Karpas-422 (cell line): ENCODE measurements around the gene CCDC92B. TPM values are rescaled to one million over a fixed set of nuclear protein-coding genes. Genes with fewer than 3 reads are reported as not detected.

ENCODE experiments used
- DNase-seq: peaks from one replicate; pipeline ENCODE4 v3.0.0-alpha.2; 2015
- H2AFZ ChIP-seq: fragments of 200-600 bp; sonication (generic); 2 replicates; pipeline ENCODE4 v1.6.1; 2014; ENCODE audit warnings: antibody characterized with exemption, low read length, mixed read lengths
- H3K27ac ChIP-seq: fragments of 200-600 bp; sonication (generic); 2 replicates; pipeline ENCODE4 v1.5.1; 2014; ENCODE audit warnings: mild to moderate bottlenecking, low read length, moderate library complexity
- H3K27me3 ChIP-seq: fragments of 200-600 bp; sonication (generic); 2 replicates; pipeline ENCODE4 v1.6.1; 2014; ENCODE audit warnings: low read length, mixed read lengths
- H3K36me3 ChIP-seq: fragments of 200-600 bp; sonication (generic); 2 replicates; pipeline ENCODE4 v1.6.1; 2014; ENCODE audit warnings: low read length, mixed read lengths; ENCODE audit not compliant: insufficient read depth
- H3K4me1 ChIP-seq: fragments of 200-600 bp; sonication (generic); 2 replicates; pipeline ENCODE4 v1.6.1; 2014; ENCODE audit warnings: mild to moderate bottlenecking, low read length, mixed read lengths
- H3K4me2 ChIP-seq: fragments of 200-600 bp; sonication (generic); 2 replicates; pipeline ENCODE4 v1.6.1; 2014; ENCODE audit warnings: low read length, low read depth, mild to moderate bottlenecking; ENCODE audit not compliant: poor library complexity, severe bottlenecking
- H3K4me3 ChIP-seq: fragments of 200-600 bp; sonication (generic); 2 replicates; pipeline ENCODE4 v1.5.1; 2014; ENCODE audit warnings: mild to moderate bottlenecking, antibody characterized with exemption, low read length, mixed read lengths
- H3K79me2 ChIP-seq: fragments of 200-600 bp; sonication (generic); 2 replicates; pipeline ENCODE4 v1.6.1; 2014; ENCODE audit warnings: mild to moderate bottlenecking, low read length, mixed read lengths
- H3K9ac ChIP-seq: fragments of 200-600 bp; sonication (generic); 2 replicates; pipeline ENCODE4 v1.6.0; 2014; ENCODE audit warnings: low read length
- H3K9me2 ChIP-seq: fragments of 200-600 bp; sonication (generic), shearing (Covaris generic); replicated peaks from 2 replicates; pipeline ENCODE4 v1.6.0; 2014; ENCODE audit warnings: mild to moderate bottlenecking, low read length, moderate library complexity; ENCODE audit not compliant: insufficient read depth
- H3K9me3 ChIP-seq: fragments of 300-700, 200-600 bp; sonication (generic); 2 replicates; pipeline ENCODE4 v1.6.1; 2014; ENCODE audit warnings: low read length, mixed read lengths
- H4K20me1 ChIP-seq: fragments of 200-600 bp; sonication (generic); 2 replicates; pipeline ENCODE4 v1.6.1; 2014; ENCODE audit warnings: mild to moderate bottlenecking, antibody characterized with exemption, low read length, low read depth; ENCODE audit not compliant: insufficient read depth
- total RNA-seq: library from RNA; depleted of rRNA; stranded (reverse); fragments of >200 nt; shearing (Covaris generic); gene quantifications from 2 replicates; pipeline ENCODE4 v1.2.3, GENCODE V29; 2014; ENCODE audit warnings: low replicate concordance

Gene CCDC92B
- total RNA-seq, 1 experiment from 2014 or later, result not detected

DNA sequence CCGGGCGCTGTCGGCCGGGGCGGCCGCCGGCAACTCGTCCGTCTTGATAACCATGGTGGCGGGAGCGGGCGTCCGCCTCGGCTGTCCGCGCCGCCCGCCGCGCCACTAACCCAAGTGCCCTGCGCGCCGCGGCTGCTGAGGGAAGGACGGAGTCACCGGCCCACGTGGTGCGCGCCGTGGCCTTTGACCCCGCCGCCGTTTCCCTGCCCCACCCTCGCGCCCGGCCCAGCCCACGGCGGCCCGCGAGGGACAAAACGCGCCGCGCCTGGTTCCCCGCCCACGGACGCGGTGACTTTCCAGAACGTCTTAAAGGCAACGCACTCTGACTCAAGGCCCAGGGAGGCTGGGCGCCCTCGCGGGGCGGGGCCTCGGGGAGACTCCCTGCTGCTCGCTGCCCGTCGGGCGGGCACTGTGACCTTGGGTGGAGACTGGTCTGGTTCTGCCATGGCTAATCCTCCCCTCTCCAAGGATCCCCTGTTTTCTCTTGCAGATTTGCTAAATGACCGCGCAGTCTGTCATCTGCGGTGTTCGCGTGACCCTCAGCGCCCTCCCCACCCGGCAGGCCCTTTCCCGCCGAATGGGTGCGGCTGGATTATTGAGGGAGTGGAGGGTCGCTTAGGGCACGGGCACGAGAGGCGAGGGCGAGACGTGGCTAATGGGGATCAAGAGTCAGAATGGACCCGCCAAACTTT, 37.7 kb downstream of the CCDC92B start, which contains the start of gene CLUH:
Gene CLUH, minus strand, starts transcription at position 157 of the 692 bp plus-strand sequence. Its CDS starts 103 bp downstream, at position 54.
- H3K79me2 ChIP-seq, result peaks cover 50% of the 10 kb centered on the region
- H3K36me3 ChIP-seq, result no peaks in the 10 kb centered on the region; the same call in 1 of the 2 replicates
- H3K4me3 ChIP-seq, result peak within 1 kb of the TSS; percentile 93
- peaks cover 30% of the 10 kb centered on the region for H3K4me1 ChIP-seq
- no peaks in the 10 kb centered on the region for H3K9me2 ChIP-seq
- H3K9ac ChIP-seq, result peak within 1 kb of the TSS; percentile 92
- H4K20me1 ChIP-seq, result peaks cover 42% of the 10 kb centered on the region
- peak within 1 kb of the TSS; percentile 84; the same call in 1 of the 2 replicates for H2AFZ ChIP-seq
- no peaks in the 10 kb centered on the region for H3K27me3 ChIP-seq
- peak within 1 kb of the TSS; percentile 89 for H3K4me2 ChIP-seq
- peak within 1 kb of the TSS; percentile 64 for H3K27ac ChIP-seq
- peak; percentile 97 for DNase-seq
- no peaks in the 10 kb centered on the region for H3K9me3 ChIP-seq

- peak overlapping the region; percentile 64 for H3K27ac ChIP-seq
- H3K4me1 ChIP-seq, result peaks cover 30% of the 10 kb centered on the region
- H3K79me2 ChIP-seq, result peaks cover 58% of the 10 kb centered on the region
- DNase-seq, result peak; percentile 79
- peak overlapping the region; percentile 92 for H3K9ac ChIP-seq
- peaks cover 49% of the 10 kb centered on the region for H4K20me1 ChIP-seq
- peak overlapping the region; percentile 89 for H3K4me2 ChIP-seq
- H3K27me3 ChIP-seq, result no peaks in the 10 kb centered on the region
- no peaks in the 10 kb centered on the region; the same call in 1 of the 2 replicates for H3K36me3 ChIP-seq
- no peaks in the 10 kb centered on the region for H3K9me3 ChIP-seq
- H2AFZ ChIP-seq, result no peak overlapping the region
- peak overlapping the region; percentile 93 for H3K4me3 ChIP-seq
- H3K9me2 ChIP-seq, result no peaks in the 10 kb centered on the region
Measured at GRCh38 chr17:2710803-2711607, 38.4 kb downstream of the CCDC92B start.

- no peaks in the 10 kb centered on the region for H3K27me3 ChIP-seq
- H3K4me3 ChIP-seq, result peak overlapping the region; percentile 93
- H4K20me1 ChIP-seq, result peaks cover 57% of the 10 kb centered on the region
- no peaks in the 10 kb centered on the region for H3K9me2 ChIP-seq
- H3K79me2 ChIP-seq, result peaks cover 66% of the 10 kb centered on the region
- H3K4me1 ChIP-seq, result peaks cover 30% of the 10 kb centered on the region
- no peak overlapping the region for H2AFZ ChIP-seq
- peak; percentile 65 for DNase-seq
- no peaks in the 10 kb centered on the region for H3K9me3 ChIP-seq
- peak overlapping the region; percentile 64 for H3K27ac ChIP-seq
- H3K4me2 ChIP-seq, result peak overlapping the region; percentile 89
- peaks cover 3% of the 10 kb centered on the region; the same call in 1 of the 2 replicates for H3K36me3 ChIP-seq
- H3K9ac ChIP-seq, result peak overlapping the region; percentile 92
Measured at GRCh38 chr17:2710071-2710802, 39.2 kb downstream of the CCDC92B start.

DNA sequence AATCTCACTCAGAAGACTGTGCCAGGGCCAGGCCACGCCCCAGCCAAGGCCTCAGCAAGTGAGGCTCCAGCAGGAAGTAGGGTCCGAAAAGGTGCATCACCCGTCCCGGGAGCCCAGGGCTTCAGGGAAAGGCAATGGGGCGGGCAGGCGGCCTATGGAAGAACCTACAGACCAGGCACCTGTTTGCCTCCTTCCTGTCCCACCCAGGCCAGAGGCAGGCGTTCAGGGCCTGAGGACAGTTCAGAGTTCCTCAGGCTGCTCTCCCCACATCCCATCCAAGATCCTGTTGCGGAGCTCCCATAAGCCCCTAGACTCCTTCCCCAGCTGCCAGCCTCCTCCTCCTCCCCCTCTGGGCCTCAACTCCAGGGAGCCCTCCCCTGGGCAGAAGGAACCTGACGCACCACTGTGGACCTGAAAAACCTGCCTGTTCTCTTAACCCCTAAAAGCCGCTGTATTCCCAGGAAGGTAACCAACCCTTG, 40.2 kb downstream of the CCDC92B start:
- Histone ChIP-seq H3K4me3 (peak overlapping the region; percentile 93), H3K9me3 (no peaks in the 10 kb centered on the region), H3K9ac (peak overlapping the region; percentile 92), H2AFZ (no peak overlapping the region), H3K79me2 (peaks cover 76% of the 10 kb centered on the region), H4K20me1 (peaks cover 65% of the 10 kb centered on the region), H3K27ac (peak overlapping the region; percentile 64), H3K4me1 (peaks cover 30% of the 10 kb centered on the region), H3K4me2 (peak overlapping the region; percentile 89), H3K9me2 (no peaks in the 10 kb centered on the region), H3K36me3 (peaks cover 3% of the 10 kb centered on the region; the same call in 1 of the 2 replicates), H3K27me3 (no peaks in the 10 kb centered on the region)
- DNase-seq, result peak; percentile 87

DNA sequence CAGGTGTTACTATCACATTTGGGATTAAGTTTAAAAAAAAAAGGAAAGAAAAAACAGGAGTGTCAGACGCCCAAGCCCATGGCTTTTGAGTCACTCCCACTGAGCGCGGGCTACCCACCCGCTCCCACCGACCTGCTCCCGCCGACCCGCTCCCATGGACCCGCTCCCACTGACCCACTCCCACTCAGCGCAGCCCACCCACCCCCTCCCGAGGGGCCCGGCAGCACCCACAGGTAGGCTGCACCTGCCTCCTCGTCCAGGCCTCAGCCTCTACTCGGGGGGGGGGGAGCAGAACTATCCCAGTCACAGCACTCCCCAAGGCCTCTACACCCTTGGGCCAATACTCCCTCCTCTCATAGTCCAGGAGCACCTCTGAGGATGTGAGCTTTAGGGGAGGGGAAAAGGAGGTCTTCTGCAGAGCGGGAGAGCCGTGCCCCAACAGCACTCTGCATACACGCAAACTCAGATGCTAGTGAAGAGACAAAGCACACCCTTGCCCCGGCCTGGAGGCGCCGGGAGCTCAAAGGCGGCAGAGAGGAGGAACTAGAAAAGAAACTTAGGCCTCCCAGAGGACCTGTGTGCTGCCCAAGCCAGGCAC, 40.8 kb downstream of the CCDC92B start:
- H3K27ac ChIP-seq, result peak overlapping the region; percentile 64; the same call in 1 of the 2 replicates
- H3K79me2 ChIP-seq, result peaks cover 80% of the 10 kb centered on the region
- no peaks in the 10 kb centered on the region for H3K27me3 ChIP-seq
- no peak overlapping the region for H2AFZ ChIP-seq
- DNase-seq, result no peak
- peak overlapping the region; percentile 89 for H3K4me2 ChIP-seq
- H3K4me1 ChIP-seq, result peaks cover 30% of the 10 kb centered on the region
- peaks cover 65% of the 10 kb centered on the region for H4K20me1 ChIP-seq
- peak overlapping the region; percentile 92 for H3K9ac ChIP-seq
- peak overlapping the region; percentile 93 for H3K4me3 ChIP-seq
- H3K36me3 ChIP-seq, result peaks cover 3% of the 10 kb centered on the region; the same call in 1 of the 2 replicates
- no peaks in the 10 kb centered on the region for H3K9me3 ChIP-seq
- H3K9me2 ChIP-seq, result no peaks in the 10 kb centered on the region

GRCh38 chr17:2707721-2708584, 41.5 kb downstream of the CCDC92B start:
- Histone ChIP-seq H3K27ac (0 out of 2 replicates have a peak overlapping the region, but pooled peaks have one; percentile 64), H3K4me1 (peaks cover 30% of the 10 kb centered on the region), H3K4me2 (peak overlapping the region; percentile 89), H3K36me3 (peaks cover 3% of the 10 kb centered on the region; the same call in 1 of the 2 replicates), H3K9ac (peak overlapping the region; percentile 92), H3K79me2 (peaks cover 80% of the 10 kb centered on the region), H3K9me3 (no peaks in the 10 kb centered on the region), H3K4me3 (peak overlapping the region; percentile 93; the same call in 1 of the 2 replicates), H3K27me3 (no peaks in the 10 kb centered on the region), H3K9me2 (no peaks in the 10 kb centered on the region), H4K20me1 (peaks cover 65% of the 10 kb centered on the region), H2AFZ (no peak overlapping the region)
- DNase-seq, result no peak
